Astrocyte (in vitro differentiated cells and primary cell): ENCODE results near the gene PDE11A. TPM values are rescaled to one million over a fixed set of nuclear protein-coding genes. Genes with fewer than 3 reads are reported as not detected.

Experiments used
- DNase-seq: peaks from one replicate; pipeline ENCODE4 v3.0.0-alpha.2; 2010; ENCODE audit warnings: low read depth
- FAIRE-seq: peaks from 2 replicates; lab custom pipeline; 2011; peaks lifted over from hg19 to GRCh38; lab: Jason Lieb, UNC
- H2AFZ ChIP-seq: 2 replicates; pipeline ENCODE4 v1.6.0; 2012; ENCODE audit warnings: low read depth, low read length, inconsistent platforms
- H3K27ac ChIP-seq: 2 replicates; pipeline ENCODE4 v1.5.1; 2011; ENCODE audit warnings: low read depth, low read length, inconsistent platforms
- H3K27me3 ChIP-seq: 2 replicates; pipeline ENCODE4 v1.6.0; 2011; ENCODE audit warnings: low read length, inconsistent platforms; ENCODE audit not compliant: insufficient read depth
- H3K36me3 ChIP-seq: 2 replicates; pipeline ENCODE4 v1.5.1; 2011; ENCODE audit warnings: low read length, inconsistent platforms; ENCODE audit not compliant: insufficient read depth
- H3K4me1 ChIP-seq: 2 replicates; pipeline ENCODE4 v1.5.1; 2011; ENCODE audit warnings: low read length, inconsistent platforms; ENCODE audit not compliant: insufficient read depth
- H3K4me2 ChIP-seq: 2 replicates; pipeline ENCODE4 v1.6.0; 2012; ENCODE audit warnings: low read length, inconsistent platforms
- H3K4me3 ChIP-seq: 2 replicates; pipeline ENCODE4 v1.5.1; 2011; ENCODE audit warnings: low read depth, mild to moderate bottlenecking, low read length, inconsistent platforms; ENCODE audit not compliant: insufficient read depth
- H3K79me2 ChIP-seq: 2 replicates; pipeline ENCODE4 v1.6.0; 2012; ENCODE audit warnings: mild to moderate bottlenecking, low read length, inconsistent platforms; ENCODE audit not compliant: insufficient read depth
- H3K9ac ChIP-seq: 2 replicates; pipeline ENCODE4 v1.6.0; 2012; ENCODE audit warnings: mild to moderate bottlenecking, low read length, inconsistent platforms
- H3K9me3 ChIP-seq: 2 replicates; pipeline ENCODE4 v1.5.1; 2012; ENCODE audit warnings: low read depth, mild to moderate bottlenecking, low read length, inconsistent platforms; ENCODE audit not compliant: insufficient read depth
- H4K20me1 ChIP-seq: 2 replicates; pipeline ENCODE4 v1.6.0; 2012; ENCODE audit warnings: low read length, inconsistent platforms; ENCODE audit not compliant: insufficient read depth
- H3K27ac Mint-ChIP-seq: one replicate; pipeline ENCODE4 v1.8.0; 2021; ENCODE audit warnings: mild to moderate bottlenecking, mixed read lengths; ENCODE audit not compliant: unreplicated experiment
- H3K27me3 Mint-ChIP-seq: one replicate; pipeline ENCODE4 v1.8.0; 2021; ENCODE audit warnings: low read depth, mixed read lengths; ENCODE audit not compliant: unreplicated experiment
- H3K36me3 Mint-ChIP-seq: one replicate; pipeline ENCODE4 v1.8.0; 2021; ENCODE audit warnings: low read depth, mixed read lengths; ENCODE audit not compliant: unreplicated experiment
- H3K4me1 Mint-ChIP-seq: one replicate; pipeline ENCODE4 v1.8.0; 2021; ENCODE audit warnings: low read depth, mixed read lengths; ENCODE audit not compliant: unreplicated experiment
- H3K4me3 Mint-ChIP-seq: one replicate; pipeline ENCODE4 v1.8.0; 2021; ENCODE audit warnings: mild to moderate bottlenecking, moderate library complexity, mixed read lengths; ENCODE audit not compliant: unreplicated experiment
- H3K9me3 Mint-ChIP-seq: one replicate; pipeline ENCODE4 v1.8.0; 2021; ENCODE audit warnings: mild to moderate bottlenecking, mixed read lengths; ENCODE audit not compliant: unreplicated experiment
- EZH2 ChIP-seq: IDR thresholded peaks from 2 replicates; pipeline ENCODE4 v1.6.1; 2012; ENCODE audit warnings: mild to moderate bottlenecking, low read length, inconsistent platforms; ENCODE audit not compliant: insufficient read depth
- total RNA-seq: library from RNA; stranded (reverse); gene quantifications from 2 replicates; pipeline ENCODE4 v1.2.1, GENCODE V29; 2021
- TF ChIP-seq, protein P1 (sequence below): IDR thresholded peaks from 2 replicates; pipeline ENCODE4 v1.5.1; 2011; ENCODE audit warnings: low read depth, mild to moderate bottlenecking, inconsistent platforms, low read length, moderate library complexity; ENCODE audit not compliant: insufficient read depth

PDE11A gene
- total RNA-seq, 1 donor from 2014 or later = 0.45 TPM

- DNase-seq (peak; percentile 47), FAIRE-seq (no peak)
- Histone ChIP-seq H3K4me3 (no peak overlapping the region), H3K36me3 (no peaks in the 10 kb centered on the region), H3K4me2 (no peak overlapping the region), H2AFZ (no peak overlapping the region), H3K9me3 (no peaks in the 10 kb centered on the region), H3K27me3 (peaks cover 6% of the 10 kb centered on the region), H3K79me2 (no peaks in the 10 kb centered on the region), H3K27ac (no peak overlapping the region), H3K9ac (no peak overlapping the region), H4K20me1 (no peaks in the 10 kb centered on the region), H3K4me1 (no peaks in the 10 kb centered on the region)
- no peak for TF ChIP-seq EZH2
- TF ChIP-seq, protein P1, sequence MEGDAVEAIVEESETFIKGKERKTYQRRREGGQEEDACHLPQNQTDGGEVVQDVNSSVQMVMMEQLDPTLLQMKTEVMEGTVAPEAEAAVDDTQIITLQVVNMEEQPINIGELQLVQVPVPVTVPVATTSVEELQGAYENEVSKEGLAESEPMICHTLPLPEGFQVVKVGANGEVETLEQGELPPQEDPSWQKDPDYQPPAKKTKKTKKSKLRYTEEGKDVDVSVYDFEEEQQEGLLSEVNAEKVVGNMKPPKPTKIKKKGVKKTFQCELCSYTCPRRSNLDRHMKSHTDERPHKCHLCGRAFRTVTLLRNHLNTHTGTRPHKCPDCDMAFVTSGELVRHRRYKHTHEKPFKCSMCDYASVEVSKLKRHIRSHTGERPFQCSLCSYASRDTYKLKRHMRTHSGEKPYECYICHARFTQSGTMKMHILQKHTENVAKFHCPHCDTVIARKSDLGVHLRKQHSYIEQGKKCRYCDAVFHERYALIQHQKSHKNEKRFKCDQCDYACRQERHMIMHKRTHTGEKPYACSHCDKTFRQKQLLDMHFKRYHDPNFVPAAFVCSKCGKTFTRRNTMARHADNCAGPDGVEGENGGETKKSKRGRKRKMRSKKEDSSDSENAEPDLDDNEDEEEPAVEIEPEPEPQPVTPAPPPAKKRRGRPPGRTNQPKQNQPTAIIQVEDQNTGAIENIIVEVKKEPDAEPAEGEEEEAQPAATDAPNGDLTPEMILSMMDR = no peak
- no peaks in the 10 kb centered on the region for H3K4me1 Mint-ChIP-seq
- no peaks in the 10 kb centered on the region for H3K36me3 Mint-ChIP-seq
- H3K27ac Mint-ChIP-seq = no peak overlapping the region
- H3K9me3 Mint-ChIP-seq = no peaks in the 10 kb centered on the region
- H3K4me3 Mint-ChIP-seq = no peak overlapping the region
- H3K27me3 Mint-ChIP-seq = peaks cover 14% of the 10 kb centered on the region
Measured at GRCh38 chr2:177728920-177729319, 343.7 kb downstream of the PDE11A start.

- Histone ChIP-seq H3K9ac (no peak overlapping the region), H3K36me3 (no peaks in the 10 kb centered on the region), H3K4me3 (no peak overlapping the region), H3K9me3 (no peaks in the 10 kb centered on the region), H3K27me3 (peaks cover 6% of the 10 kb centered on the region), H3K4me1 (no peaks in the 10 kb centered on the region), H3K27ac (no peak overlapping the region), H2AFZ (no peak overlapping the region), H3K79me2 (no peaks in the 10 kb centered on the region), H4K20me1 (no peaks in the 10 kb centered on the region), H3K4me2 (no peak overlapping the region)
- H3K4me1 Mint-ChIP-seq = no peaks in the 10 kb centered on the region
- no peaks in the 10 kb centered on the region for H3K9me3 Mint-ChIP-seq
- no peak overlapping the region for H3K4me3 Mint-ChIP-seq
- no peak overlapping the region for H3K27ac Mint-ChIP-seq
- TF ChIP-seq, protein P1 = no peak
- no peak for TF ChIP-seq EZH2
- H3K36me3 Mint-ChIP-seq = no peaks in the 10 kb centered on the region
- no peak for DNase-seq
- FAIRE-seq = no peak
- H3K27me3 Mint-ChIP-seq = peaks cover 14% of the 10 kb centered on the region
Measured at GRCh38 chr2:177728399-177728765, 344.2 kb downstream of the PDE11A start.

DNA sequence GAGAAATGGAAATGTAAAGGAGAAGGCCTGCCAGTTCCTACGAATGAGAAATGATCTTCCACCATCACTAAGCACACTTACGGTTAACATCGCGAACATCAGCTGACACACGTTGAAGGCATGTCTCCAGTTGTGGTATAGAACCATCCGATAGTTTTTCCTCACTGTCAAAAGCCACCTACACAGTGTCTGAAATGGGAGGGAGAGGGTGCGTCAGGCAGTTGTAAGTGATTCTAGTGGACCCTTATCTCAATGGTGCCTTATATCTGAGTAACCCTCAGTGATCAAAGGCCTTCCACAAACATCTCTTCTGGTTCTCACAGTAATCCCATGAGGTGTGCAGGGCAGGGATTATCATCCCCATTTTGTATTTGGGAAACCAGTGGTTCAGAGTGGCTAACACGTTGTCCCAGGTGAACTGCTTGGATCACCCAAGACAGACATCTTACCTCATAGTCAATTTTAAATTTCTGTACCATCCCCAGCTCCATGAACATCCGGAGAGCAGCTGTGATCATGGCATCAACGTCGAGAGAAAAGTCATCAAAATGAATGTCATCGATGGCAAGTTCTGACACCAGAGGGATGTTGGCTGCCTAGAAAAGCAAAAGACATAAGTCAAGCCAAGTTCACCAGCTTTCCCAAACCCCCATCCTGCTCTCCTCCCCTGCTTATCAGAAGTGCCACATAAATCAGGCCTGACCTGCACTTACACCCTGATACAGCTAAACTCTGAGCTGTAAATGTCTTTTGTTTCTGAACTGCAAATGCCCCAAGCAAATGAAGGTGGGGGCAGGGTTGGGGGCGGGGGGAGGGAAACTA is 344.8 kb downstream of the PDE11A start:
- no peaks in the 10 kb centered on the region for H3K36me3 Mint-ChIP-seq
- Histone ChIP-seq H3K9me3 (no peaks in the 10 kb centered on the region), H3K27ac (no peak overlapping the region), H3K79me2 (no peaks in the 10 kb centered on the region), H3K9ac (no peak overlapping the region), H3K27me3 (peaks cover 6% of the 10 kb centered on the region), H4K20me1 (no peaks in the 10 kb centered on the region), H2AFZ (no peak overlapping the region), H3K4me2 (no peak overlapping the region), H3K36me3 (no peaks in the 10 kb centered on the region), H3K4me3 (no peak overlapping the region), H3K4me1 (no peaks in the 10 kb centered on the region)
- no peak overlapping the region for H3K4me3 Mint-ChIP-seq
- no peak overlapping the region for H3K27ac Mint-ChIP-seq
- no peak for FAIRE-seq
- TF ChIP-seq, protein P1 = no peak
- H3K27me3 Mint-ChIP-seq = peaks cover 14% of the 10 kb centered on the region
- no peaks in the 10 kb centered on the region for H3K4me1 Mint-ChIP-seq
- no peaks in the 10 kb centered on the region for H3K9me3 Mint-ChIP-seq
- DNase-seq = no peak
